ENCODE data around the gene CCL23.

The CCL23 gene

DNA sequence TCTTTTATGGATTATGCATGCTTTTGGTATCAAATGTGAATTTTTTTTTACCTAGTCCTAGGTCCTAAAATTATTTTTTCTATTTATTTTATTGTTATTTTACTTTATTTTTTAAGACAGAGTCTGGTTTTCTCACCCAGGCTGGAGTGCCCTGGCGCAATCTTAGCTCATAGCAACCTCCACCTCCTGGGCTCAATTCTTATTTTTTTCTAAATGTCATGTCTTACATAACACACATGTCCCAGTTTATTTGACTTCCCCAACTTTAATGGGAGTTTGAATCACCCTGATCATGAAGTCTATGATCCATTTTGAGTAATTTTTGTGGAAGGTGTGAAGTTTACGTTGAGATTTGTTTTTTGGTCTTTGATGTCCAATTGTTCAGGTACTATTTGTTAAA lies 43.0 kb upstream of the CCL23 start:
- Histone ChIP-seq H3K27ac (ENCODE audit: low read depth, low read length, poor library complexity, severe bottlenecking) (no peak overlapping the region), H3K4me2 (ENCODE audit: low read length) (no peak overlapping the region), H3F3A (ENCODE audit: insufficient read depth, low read length) (no peaks in the 10 kb centered on the region), H3K4me1 (ENCODE audit: insufficient read depth, low read length, severe bottlenecking) (no peaks in the 10 kb centered on the region), H3K36me3 (ENCODE audit: insufficient read depth, low read length) (no peaks in the 10 kb centered on the region), H3K9ac (ENCODE audit: low read length) (no peak overlapping the region), H2AFZ (ENCODE audit: low read length) (no peak overlapping the region), H4K20me1 (ENCODE audit: insufficient read depth, low read length) (no peaks in the 10 kb centered on the region), H3K9me2 (ENCODE audit: low read depth, low read length) (no peaks in the 10 kb centered on the region), H3K79me2 (ENCODE audit: insufficient read depth, low read length) (no peaks in the 10 kb centered on the region), H3K4me3 (ENCODE audit: low read depth, low read length, poor library complexity, severe bottlenecking) (no peak overlapping the region), H3K27me3 (ENCODE audit: insufficient read depth, low read length) (no peaks in the 10 kb centered on the region), H3K9me3 (ENCODE audit: low read length) (no peaks in the 10 kb centered on the region)
- TF ChIP-seq EZH2 (IDR thresholded peaks at IDR 0.05; ENCODE audit: borderline replicate concordance, low read length) (no peak), CTCF (IDR thresholded peaks at IDR 0.05; ENCODE audit: low read length) (no peak)

GRCh38 chr17:36059406-36059805 lies 41.6 kb upstream of the CCL23 start:
- Histone ChIP-seq H3K27ac (ENCODE audit: low read depth, low read length, poor library complexity, severe bottlenecking) (no peak overlapping the region), H3K79me2 (ENCODE audit: insufficient read depth, low read length) (no peaks in the 10 kb centered on the region), H3K36me3 (ENCODE audit: insufficient read depth, low read length) (no peaks in the 10 kb centered on the region), H3K4me3 (ENCODE audit: low read depth, low read length, poor library complexity, severe bottlenecking) (no peak overlapping the region), H3K27me3 (ENCODE audit: insufficient read depth, low read length) (no peaks in the 10 kb centered on the region), H3K9me2 (ENCODE audit: low read depth, low read length) (no peaks in the 10 kb centered on the region), H3K9me3 (ENCODE audit: low read length) (no peaks in the 10 kb centered on the region), H3F3A (ENCODE audit: insufficient read depth, low read length) (no peaks in the 10 kb centered on the region), H4K20me1 (ENCODE audit: insufficient read depth, low read length) (no peaks in the 10 kb centered on the region), H2AFZ (ENCODE audit: low read length) (no peak overlapping the region), H3K4me1 (ENCODE audit: insufficient read depth, low read length, severe bottlenecking) (no peaks in the 10 kb centered on the region), H3K9ac (ENCODE audit: low read length) (no peak overlapping the region), H3K4me2 (ENCODE audit: low read length) (no peak overlapping the region)
- TF ChIP-seq EZH2 (IDR thresholded peaks at IDR 0.05; ENCODE audit: borderline replicate concordance, low read length) (no peak), CTCF (IDR thresholded peaks at IDR 0.05; ENCODE audit: low read length) (no peak)

- Histone ChIP-seq H3K9me2 (ENCODE audit: low read depth, low read length) (no peaks in the 10 kb centered on the region), H3K27me3 (ENCODE audit: insufficient read depth, low read length) (no peaks in the 10 kb centered on the region), H3K79me2 (ENCODE audit: insufficient read depth, low read length) (no peaks in the 10 kb centered on the region), H3K4me3 (ENCODE audit: low read depth, low read length, poor library complexity, severe bottlenecking) (no peak overlapping the region), H4K20me1 (ENCODE audit: insufficient read depth, low read length) (no peaks in the 10 kb centered on the region), H3K36me3 (ENCODE audit: insufficient read depth, low read length) (no peaks in the 10 kb centered on the region), H3K9me3 (ENCODE audit: low read length) (no peaks in the 10 kb centered on the region), H3K4me1 (ENCODE audit: insufficient read depth, low read length, severe bottlenecking) (no peaks in the 10 kb centered on the region), H3K9ac (ENCODE audit: low read length) (no peak overlapping the region), H3F3A (ENCODE audit: insufficient read depth, low read length) (no peaks in the 10 kb centered on the region), H2AFZ (ENCODE audit: low read length) (no peak overlapping the region), H3K4me2 (ENCODE audit: low read length) (no peak overlapping the region), H3K27ac (ENCODE audit: low read depth, low read length, poor library complexity, severe bottlenecking) (no peak overlapping the region)
- TF ChIP-seq EZH2 (IDR thresholded peaks at IDR 0.05; ENCODE audit: borderline replicate concordance, low read length) (no peak), CTCF (IDR thresholded peaks at IDR 0.05; ENCODE audit: low read length) (no peak)
Measured at GRCh38 chr17:36057911-36058310, 40.1 kb upstream of the CCL23 start.
